ENCODE results near the gene FAAP100.
A peak's percentile ranks its signal among the peaks of the same experiment; 100 is the strongest.

- TF ChIP-seq EP300 (IDR thresholded peaks at IDR 0.05), result no peak
- TF ChIP-seq POLR2A (IDR thresholded peaks at IDR 0.05), result peak in 1 of 4 donors; percentile 9
These were observed 16.5 kb downstream of the FAAP100 start for GRCh38 chr17:81535480-81536298.

All from upper lobe of left lung (tissue), 4 donors.